Activated CD4-positive, CD25-positive, alpha-beta regulatory T cell (primary cell): Measurements from ENCODE around the gene AGAP1.

Source experiments
- DNase-seq, 4 experiments: peaks; one replicate each; lab custom pipeline; 2025; lab: John Stamatoyannopoulos, UW

The AGAP1 gene

DNA sequence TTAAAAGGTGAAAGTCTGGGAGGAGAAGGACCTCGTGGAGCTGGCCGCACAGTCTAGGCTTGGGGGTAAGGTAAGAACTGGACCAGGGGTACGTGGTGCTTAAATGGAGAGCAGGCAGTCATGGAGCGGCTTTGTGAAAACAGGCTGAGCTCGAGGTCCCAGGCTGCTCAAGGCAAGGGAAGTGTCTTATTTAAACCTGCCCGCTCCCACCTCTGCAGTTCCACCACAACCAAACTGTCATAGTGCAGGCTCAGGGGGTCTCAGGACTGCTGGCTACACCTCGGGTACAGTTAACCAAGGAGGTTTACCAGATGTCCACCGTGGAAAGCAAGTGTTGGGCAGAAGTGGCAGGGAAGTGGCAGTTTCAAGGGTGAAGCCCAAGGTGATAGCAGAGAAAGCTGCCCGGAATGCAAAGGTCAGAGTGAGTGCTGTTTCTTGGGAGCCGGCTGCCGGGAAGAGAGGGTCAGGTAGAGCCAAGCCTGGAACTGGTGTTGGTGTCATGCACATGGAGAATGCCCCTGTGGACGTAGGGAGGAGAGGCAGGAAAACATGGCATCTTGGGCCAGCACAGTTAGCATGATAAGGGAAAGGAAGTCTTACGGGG lies 471.0 kb downstream of the AGAP1 start:
- no peak for DNase-seq

DNA sequence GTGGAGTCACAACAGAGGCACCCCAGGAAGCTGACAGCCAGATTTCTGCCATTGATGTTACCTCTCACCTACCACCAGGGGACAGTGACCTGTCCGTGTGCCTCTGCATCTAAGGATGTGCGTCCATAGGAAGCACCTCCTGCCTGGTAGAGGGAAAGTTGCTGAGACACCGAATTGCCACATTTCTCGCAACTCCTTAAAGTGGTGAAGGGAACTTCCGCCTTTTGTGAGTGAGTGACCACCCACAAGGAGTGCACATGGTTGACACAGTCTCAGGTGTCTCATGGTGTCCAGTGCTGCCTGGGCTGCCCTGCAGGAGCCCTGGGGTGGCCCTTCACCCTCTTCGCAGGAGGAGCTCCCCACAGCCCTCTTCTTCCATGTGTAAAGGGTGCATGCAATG lies 472.6 kb downstream of the AGAP1 start:
- no peak for DNase-seq

DNA sequence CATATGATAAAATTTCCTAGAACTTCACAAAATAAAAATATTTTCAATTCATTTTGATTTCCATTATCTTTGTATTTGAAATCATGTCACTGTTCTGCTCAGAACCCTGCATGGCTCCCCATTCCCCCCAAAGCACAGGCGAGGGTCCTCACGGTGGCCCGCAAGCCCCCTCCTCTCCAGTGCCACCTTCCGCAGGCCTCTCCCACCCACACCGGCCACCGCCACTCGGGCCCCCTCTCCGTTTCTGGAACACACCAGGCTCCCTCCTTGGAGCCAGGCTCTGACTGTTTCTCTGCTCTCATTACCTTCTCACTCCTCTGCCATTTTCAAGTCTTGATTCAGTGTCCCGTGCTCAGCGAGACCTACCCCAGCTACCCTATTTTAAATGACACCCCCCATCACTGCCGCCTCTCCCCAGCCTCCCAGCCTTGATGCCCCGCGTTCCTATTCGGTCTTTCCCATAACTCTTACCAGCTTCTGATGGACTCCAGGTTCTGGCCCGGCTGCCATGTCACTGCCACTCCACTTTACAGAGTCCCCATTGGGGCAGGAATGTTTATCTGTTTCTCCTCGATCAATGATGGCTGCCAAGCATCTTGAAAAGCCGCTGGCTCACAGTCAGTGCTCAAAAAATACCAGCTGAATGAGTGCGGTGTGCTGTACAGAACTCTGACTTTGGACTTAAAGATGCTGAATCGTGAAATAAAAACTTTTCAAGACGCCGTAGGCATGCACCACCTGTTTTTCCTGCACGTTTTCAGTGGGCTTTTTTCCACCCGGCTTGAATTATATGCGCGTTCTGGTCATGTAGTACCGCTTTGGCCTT lies 473.3 kb downstream of the AGAP1 start:
- DNase-seq, result no peak

DNA sequence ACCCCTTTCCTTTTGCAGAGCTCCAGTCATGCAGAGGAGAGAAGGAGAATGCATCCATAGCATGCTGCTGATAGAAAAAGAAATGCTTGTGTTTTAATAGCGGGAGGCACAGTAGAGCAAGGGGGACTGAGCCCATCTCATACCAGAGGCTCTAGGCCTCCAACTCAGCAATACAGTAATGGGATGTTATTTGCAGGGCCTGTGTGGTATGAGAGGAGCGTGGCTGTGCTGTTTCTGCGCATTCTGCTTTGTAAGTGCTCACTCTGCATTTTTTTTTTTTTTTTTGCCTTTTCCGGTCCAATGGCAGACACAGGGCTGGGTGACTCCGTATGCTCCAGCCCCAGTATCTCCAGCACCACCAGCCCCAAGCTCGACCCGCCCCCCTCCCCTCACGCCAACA lies 474.3 kb downstream of the AGAP1 start:
- no peak for DNase-seq

DNA sequence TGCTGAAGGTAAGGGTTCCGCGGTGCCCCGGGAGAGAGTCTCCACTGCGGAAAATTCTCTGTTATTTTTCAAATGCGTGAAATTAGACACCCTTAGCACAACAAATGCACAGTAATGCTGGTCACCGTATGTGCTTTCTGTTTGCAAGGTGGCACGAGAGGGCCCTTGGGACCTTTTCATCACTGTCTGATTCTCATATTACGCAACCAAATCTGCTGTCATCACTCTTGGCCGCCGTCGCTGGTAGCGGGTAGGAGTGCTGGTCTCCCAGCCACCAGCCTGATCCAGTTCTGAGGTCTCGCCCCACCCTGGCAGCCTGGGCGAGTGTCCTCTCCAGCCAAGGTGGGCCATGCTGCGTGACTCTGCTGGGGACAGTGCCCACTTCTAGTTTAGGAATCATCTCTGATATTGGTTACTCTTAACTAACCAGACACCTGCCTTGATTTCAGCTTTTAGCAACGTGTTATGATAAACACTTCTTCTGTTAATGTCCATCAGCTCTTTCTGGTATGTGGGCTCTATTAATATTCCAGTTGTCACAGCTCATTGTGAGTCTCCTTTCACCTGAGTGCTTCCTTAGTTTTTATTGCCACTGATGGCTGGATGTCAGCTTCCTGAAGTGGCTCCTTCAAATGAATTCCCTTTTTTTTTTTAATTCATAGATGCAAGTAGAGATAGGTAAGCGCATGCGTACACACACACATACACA lies 474.9 kb downstream of the AGAP1 start:
- DNase-seq, result no peak

DNA sequence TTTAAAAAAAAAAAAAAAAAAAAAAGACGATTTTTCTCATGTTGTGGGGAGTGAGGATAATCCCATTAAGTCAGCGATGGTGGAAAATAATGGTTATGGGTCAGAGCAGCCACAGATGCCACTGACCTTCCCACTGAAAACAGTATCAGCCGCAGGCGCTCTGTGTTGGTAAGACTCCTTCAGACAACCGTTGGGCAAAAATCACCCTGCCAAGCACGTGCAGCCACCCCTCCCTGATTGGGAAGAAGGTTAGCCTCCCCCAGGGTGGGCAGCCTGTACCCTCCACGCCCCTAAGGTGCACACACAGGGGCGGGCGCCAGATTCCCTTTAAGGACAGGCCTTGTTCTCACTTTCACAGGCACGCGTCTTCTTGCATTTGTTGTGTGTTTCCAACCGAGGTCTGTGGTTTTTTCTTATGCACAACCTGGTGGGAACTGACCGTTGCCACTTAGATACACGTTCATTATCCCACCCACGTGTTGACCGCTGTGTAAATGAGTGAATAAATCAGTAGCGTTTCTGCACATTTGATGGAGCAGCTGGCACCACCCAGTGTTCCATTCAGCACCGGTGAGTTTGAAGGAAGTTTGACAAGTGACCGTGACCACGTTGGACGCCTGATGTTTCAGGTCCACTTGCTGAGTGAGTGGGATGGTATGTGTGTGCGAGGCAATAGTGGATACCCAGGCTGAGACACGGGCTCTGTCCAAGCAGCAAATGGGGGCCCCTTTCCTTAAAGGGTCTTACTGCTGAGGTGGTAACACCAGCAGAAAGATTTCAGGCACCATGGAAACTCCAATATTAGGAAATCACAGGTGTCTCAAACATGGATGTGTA lies 476.6 kb downstream of the AGAP1 start:
- no peak for DNase-seq

DNA sequence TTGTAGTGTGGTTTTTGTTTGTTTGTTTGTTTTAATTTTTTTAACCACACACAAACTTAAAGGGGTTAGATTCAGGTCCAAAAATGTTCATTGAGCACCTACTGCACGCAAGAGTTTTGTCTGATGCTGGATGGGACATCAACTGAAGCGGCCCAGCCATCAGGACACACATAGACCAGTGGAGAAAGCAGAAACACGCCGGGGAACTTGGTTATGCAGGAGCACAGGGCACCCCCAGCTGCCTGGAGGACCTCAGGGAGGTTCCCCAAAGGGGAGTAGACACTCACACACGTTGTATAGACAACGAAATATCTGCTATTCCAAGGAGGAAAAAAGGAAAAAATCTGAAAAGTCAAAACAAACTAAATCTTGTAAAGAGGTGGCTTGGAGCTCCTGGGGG lies 482.7 kb downstream of the AGAP1 start:
- DNase-seq, result no peak

DNA sequence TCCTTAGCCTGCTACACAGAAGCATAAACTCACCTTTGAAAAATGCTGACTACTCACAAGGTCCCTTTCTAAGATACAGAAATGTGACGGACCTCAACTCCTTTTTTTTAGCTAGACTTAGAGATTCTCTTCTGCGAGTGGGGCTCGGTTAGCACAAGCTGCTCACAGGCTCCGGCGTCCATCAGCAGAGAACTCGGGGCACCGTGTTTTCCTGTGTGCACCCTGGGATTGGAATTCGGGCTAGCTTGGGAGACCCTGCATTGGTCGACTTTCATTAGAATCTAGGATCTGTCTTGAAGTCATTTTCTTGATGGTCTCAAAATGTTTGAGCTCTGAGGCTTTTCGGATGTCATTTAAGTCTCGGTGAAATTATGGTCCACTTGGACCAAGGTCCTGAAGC lies 483.1 kb downstream of the AGAP1 start:
- DNase-seq, result no peak

DNA sequence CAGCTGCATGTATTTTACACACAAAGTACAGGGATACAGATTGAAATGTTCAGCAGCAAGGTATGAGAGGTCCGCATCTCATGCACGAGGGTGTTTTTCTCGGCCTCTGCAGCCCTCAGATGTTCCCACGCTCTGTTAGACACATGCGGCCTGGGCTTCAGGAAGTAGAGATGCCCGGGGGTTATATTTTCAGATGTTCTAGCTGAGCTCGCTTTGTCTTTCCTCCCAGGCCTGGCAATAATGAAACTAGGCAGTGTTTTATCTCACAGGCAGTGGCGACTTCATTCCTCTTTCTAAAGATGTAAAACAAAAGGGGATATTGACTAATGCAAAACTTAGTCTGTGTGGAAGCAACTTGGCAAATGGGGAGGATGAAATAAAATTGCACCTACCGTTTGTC lies 483.6 kb downstream of the AGAP1 start:
- DNase-seq, result no peak

DNA sequence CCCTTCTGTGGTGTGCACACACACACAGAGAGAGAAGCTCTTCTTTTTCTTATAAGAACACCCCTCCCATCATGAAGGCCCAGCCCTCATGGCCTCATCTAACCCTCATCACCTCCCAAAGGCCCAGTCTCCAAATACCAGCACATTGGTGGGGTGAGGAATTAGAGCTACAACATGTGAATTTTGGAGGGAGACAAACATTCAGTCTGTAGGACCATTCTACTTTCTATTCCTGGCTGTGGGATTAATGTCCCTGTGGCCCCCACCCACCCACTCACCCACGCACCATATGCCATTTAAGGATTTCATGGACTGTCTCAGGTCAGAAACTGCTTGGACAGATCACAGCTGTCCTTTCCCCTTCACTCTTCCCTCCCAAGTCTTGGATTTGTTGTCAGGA lies 484.2 kb downstream of the AGAP1 start:
- DNase-seq, result no peak

DNA sequence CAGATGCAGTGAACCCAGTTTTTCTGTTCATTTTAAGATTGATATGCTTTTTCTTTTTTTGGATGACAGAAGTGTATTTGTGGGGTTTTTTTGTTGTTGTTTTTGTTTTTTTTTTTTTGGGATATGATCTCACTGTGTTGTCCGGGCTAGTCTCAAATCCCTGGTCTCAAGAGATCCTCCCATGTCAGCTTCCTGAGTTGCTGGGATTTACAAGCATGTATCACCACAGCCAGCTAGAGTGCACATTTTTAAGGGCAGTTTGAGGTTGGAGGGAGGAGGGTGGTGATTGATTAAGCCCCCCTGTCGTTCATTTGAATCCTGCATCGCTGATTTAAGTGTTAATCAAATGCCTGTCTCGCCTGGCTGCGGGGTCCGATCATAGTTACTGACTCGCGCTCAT lies 485.2 kb downstream of the AGAP1 start:
- no peak for DNase-seq

DNA sequence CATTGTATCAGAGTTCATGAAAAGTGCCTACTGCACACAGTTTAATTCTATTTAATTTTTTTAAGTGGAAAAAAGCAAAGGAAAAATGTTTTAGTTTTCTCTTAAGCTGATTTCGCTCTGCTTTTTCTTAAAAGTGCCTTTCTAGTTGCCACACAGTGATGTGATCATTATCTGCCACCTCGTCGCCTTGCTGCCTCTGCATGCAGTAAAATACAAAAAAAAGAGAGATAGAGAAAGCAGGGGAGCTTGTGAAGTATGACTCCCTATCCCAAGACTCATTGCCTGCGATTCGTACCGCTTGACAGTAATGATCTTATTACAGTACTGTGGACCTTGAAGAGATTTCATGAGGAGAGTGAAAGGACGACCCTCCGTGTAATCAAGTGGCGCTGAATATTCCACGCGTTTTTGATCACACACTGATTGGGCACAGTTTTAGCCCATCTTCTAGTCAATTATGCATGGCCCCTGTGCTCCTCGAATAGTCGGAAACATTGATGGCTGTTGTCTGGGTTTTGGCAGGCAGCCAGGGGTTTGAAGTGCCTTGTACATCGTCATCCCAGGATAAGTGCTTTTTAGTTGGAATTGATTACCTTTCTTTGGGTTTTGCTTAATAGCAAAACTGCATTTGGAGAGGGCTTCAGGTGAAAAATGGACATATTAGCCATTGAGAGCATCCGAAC lies 486.1 kb downstream of the AGAP1 start:
- no peak for DNase-seq

DNA sequence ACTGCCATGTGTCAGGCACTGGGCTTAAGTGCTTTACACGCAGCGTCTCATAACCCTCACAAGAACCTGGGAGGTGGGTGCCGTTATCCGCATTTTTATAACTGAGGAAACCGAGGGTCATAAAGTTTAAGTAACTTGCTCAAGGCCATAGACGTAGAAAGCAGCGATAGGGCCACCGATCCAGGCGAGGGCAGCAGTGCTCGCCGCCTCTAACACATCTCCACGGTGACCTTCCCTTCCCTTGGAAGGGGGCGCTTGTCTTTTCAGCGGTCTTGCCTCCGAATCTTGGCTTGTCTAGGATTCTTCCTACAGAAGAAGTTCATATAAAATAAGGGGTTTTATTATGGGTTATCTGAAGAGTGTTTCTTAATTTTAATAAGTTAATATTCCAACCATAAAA lies 487.8 kb downstream of the AGAP1 start:
- no peak for DNase-seq

DNA sequence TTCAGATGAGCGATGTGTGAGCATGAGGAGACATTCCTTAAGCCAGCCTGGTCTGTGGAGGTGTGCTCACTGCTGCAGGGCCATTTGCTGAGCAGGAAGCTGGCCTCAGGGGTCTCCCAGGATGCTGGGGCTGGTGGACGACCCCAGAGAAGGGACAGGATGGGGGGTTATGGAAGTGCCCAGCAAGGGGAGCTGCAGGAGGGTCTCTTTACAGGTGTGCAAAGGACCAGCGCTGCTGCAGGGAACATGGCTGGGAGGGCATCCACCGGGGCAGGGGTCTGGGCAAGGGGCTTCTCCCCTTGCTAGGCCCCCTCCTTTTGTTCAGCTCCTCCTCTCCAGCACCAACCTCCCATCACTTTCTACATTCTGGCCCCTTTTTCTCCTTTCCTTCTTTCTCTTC lies 489.2 kb downstream of the AGAP1 start:
- no peak for DNase-seq

DNA sequence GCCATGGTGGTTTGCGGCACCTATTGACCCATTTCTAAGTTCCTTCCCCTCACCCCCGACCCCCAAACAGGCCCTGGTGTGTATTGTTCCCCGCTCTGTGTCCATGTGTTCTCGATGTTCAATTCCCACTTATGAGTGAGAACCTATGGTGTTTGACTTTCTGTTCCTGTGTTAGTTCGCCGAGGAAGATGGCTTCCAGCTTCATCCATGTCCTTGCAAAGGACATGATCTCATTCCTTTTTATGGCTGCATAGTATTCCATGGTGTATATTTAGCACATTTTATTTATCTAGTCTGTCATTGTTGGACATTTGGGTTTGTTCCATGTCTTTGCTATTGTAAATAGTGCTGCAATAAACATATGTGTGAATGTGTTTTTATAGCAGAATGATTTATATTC lies 490.7 kb downstream of the AGAP1 start:
- DNase-seq, result no peak

DNA sequence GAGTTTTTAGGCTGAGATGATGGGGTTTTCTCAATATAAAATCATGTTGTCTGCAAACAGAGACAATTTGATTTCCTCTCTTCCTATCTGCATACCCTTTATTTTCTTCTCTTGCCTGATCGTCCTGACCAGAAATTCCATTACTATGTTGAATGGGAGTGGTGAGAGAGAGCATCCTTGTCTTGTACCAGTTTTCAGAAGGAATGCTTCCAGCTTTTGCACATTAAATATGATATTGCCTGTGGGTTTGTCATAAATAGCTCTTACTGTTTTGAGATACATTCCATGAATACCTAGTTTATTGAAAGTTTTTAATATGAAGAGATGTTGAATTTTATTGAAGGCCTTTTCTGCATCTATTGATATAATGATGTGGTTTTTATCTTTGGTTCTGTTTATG lies 492.5 kb downstream of the AGAP1 start:
- DNase-seq, result no peak

DNA sequence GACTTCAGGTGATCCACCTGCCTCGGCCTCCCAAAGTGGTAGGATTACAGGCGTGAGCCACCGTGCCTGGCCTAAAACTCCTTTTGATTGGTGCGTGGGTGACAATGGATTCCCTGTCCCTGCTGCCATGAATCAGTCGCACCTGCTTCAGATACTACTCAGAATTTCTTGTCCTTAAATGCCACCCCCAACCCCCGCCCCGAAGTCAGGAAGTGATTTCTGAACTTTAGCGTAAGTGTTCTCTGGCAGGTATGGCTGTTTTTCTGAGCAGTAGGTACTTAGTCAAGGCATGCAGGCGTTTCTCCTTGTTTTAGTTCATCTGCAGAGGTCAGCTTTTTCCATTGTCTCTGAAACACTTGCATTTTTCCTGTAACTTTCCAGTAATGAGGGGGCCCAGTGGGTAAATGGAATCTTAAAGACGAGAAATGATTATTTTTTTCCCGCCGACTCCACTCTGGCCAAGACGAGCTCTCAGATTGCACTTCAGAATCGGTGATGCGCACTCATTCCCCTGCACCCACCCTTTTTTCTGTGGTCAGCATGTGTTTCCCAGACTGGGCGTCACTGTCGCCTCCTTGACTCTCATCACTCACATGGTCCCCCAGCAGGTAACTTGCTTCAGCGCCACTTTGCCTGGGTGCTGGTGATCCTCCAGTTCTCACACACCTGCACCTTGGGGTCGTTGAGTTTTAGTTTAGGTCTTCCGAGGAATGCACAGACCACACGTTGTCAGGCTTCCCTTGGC lies 494.6 kb downstream of the AGAP1 start:
- no peak for DNase-seq

DNA sequence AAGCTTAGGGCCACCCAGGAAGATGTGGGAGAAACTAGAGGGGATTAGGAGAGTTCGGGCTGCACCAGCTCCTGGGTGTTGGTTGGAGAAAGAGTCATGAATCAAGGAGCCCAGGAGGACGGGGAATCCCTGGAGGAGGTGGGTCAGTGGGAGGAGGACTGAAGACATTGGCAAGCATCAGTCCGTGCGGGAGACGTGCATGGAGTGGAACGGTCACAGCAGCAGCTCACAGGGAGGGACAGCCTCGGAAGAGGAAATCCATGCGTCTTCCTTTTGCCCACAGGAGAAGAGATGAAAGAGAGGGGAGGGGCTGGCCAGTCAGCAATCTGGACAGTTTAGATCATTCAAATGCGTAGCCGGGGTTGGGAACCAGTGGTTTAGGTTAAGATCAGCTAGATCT lies 495.7 kb downstream of the AGAP1 start:
- DNase-seq, result no peak

DNA sequence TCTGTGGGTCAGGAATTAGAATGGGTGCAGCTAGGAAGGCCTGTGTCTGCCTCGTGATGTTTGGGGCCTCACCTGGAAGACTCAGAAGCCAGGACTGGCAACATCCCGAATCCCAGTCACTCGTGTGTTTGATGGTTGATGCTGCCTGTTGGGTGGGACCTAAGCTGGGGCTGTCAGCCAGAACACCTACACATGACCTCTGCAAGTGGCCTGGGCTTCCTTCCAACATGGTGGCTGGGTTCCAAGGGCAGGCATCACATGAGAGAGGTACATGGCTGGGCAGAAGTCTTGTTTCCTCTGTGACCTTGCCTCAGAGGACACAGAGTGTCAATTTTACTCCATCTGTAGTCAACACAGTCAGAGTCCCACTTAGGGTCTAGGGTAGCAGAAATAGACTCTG lies 496.5 kb downstream of the AGAP1 start:
- no peak for DNase-seq

DNA sequence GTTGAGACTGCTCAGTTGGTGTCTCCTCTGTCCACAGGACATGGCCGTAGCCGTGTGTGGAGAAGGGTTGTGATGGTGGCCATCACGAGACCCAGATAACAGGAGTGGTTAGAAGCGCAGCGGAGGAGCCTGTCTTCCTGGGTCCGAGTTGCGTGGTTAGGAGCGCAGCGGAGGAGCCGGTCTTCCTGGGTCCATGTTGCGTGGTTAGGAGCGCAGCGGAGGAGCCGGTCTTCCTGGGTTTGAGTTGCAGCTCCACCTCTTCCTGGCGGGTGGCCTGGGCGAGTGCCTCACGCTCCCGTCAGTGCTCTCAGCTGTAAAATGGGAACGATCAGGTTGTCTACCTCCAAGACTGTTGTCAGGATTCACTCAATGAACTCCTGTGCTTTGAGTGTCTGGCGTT lies 498.2 kb downstream of the AGAP1 start:
- no peak for DNase-seq

DNA sequence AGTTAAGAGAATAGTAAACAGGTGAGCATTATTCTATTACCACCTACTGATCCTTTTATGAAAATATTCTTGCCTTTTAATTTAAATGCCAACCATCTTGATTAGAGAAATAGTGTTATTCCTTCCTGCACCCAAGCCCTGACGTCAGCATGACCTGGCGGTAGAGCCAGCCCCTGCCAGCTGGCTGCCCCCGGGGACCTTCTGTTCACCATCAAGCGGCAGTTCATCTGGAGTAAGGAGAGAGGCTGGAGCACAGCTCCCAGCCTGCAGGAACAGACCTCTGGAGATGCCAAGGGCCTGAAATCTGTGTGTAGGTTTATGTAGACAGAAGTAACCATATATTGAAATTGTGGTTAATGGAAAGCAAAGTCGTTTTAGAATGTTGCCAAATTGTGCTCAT lies 502.6 kb downstream of the AGAP1 start:
- no peak for DNase-seq
